OCI-LY7 (cell line): ENCODE measurements around the gene KHDRBS2. TPM values are rescaled to one million over a fixed set of nuclear protein-coding genes. Genes with fewer than 3 reads are reported as not detected.
A peak's percentile ranks its signal among the peaks of the same experiment; 100 is the strongest.

Experiments used
- BruUV-seq: library from RNA; stranded (reverse); fragments of 400-500 nt; replicated peaks from 2 replicates; lab custom pipeline; 2021; lab: Mats Ljungman, UMichigan
- CTCF ChIA-PET: fragments of 300-600 bp; sonication (Branson Sonifier 250); formaldehyde crosslinking; loops from one replicate; lab custom pipeline; 2022; ENCODE audit warnings: antibody characterized with exemption; ENCODE audit not compliant: unreplicated experiment; lab: Charles Lee
- POLR2A ChIA-PET: fragments of 300-600 bp; sonication (Branson Sonifier 250); formaldehyde crosslinking; loops from one replicate; lab custom pipeline; 2022; ENCODE audit warnings: antibody characterized with exemption; lab: Charles Lee
- DNase-seq: peaks from one replicate; pipeline ENCODE4 v3.0.0-alpha.2; 2015; ENCODE audit warnings: low spot score
- H2AFZ ChIP-seq: fragments of 200-600 bp; sonication (generic), shearing (Covaris generic); 2 replicates; pipeline ENCODE4 v1.6.1; 2014; ENCODE audit warnings: mild to moderate bottlenecking, antibody characterized with exemption, low read length, moderate library complexity
- H3K27ac ChIP-seq: fragments of 200-600 bp; sonication (generic); 2 replicates; pipeline ENCODE4 v1.5.1; 2014; ENCODE audit warnings: mixed run types, low read depth, mild to moderate bottlenecking, moderate library complexity, low read length, inconsistent platforms; ENCODE audit not compliant: poor library complexity, severe bottlenecking
- H3K36me3 ChIP-seq: fragments of 200-600 bp; sonication (generic); 2 replicates; pipeline ENCODE4 v1.6.1; 2014; ENCODE audit warnings: mild to moderate bottlenecking, antibody characterized with exemption, low read length, moderate library complexity, mixed read lengths; ENCODE audit not compliant: insufficient read depth
- H3K4me1 ChIP-seq: fragments of 200-600 bp; sonication (generic); 2 replicates; pipeline ENCODE4 v1.5.1; 2014; ENCODE audit warnings: mild to moderate bottlenecking, low read length; ENCODE audit not compliant: insufficient read depth, poor library complexity, severe bottlenecking
- H3K4me2 ChIP-seq: fragments of 200-600 bp; sonication (generic); 2 replicates; pipeline ENCODE4 v1.6.1; 2014; ENCODE audit warnings: mild to moderate bottlenecking, low read length
- H3K4me3 ChIP-seq: fragments of 200-600 bp; sonication (generic); 2 replicates; pipeline ENCODE4 v1.5.1; 2014; ENCODE audit warnings: mild to moderate bottlenecking, low read depth, low read length; ENCODE audit not compliant: poor library complexity, severe bottlenecking
- H3K79me2 ChIP-seq: fragments of 200-600 bp; sonication (generic); 2 replicates; pipeline ENCODE4 v1.6.1; 2016; ENCODE audit warnings: low read depth, mild to moderate bottlenecking, low read length, moderate library complexity, mixed read lengths; ENCODE audit not compliant: insufficient read depth
- H3K9me2 ChIP-seq: fragments of 200-600 bp; sonication (generic); 2 replicates; pipeline ENCODE4 v1.6.1; 2016; ENCODE audit warnings: mild to moderate bottlenecking, low read length, mixed read lengths; ENCODE audit not compliant: insufficient read depth
- H3K9me3 ChIP-seq: fragments of 200-600 bp; sonication (generic); 2 replicates; pipeline ENCODE4 v1.6.1; 2014; ENCODE audit warnings: mild to moderate bottlenecking, mixed run types, low read length, mixed read lengths
- H4K20me1 ChIP-seq: fragments of 200-600 bp; sonication (generic); 2 replicates; pipeline ENCODE4 v1.6.1; 2014; ENCODE audit warnings: mild to moderate bottlenecking, antibody characterized with exemption, low read length, moderate library complexity, mixed read lengths; ENCODE audit not compliant: insufficient read depth
- EZH2phosphoT487 ChIP-seq: fragments of 200-600 bp; sonication (generic); IDR thresholded peaks from 2 replicates; pipeline ENCODE4 v1.6.1; 2018; ENCODE audit warnings: low read depth, borderline replicate concordance, mild to moderate bottlenecking, mixed run types, antibody characterized with exemption, low read length, moderate library complexity, mixed read lengths
- intact Hi-C: fragments of 100-400 bp; cut with micrococcal nuclease; formaldehyde crosslinking; loops from one replicate; pipeline ENCODE4 v1.10.0; 2022; ENCODE audit not compliant: unreplicated experiment
- total RNA-seq, 2 experiments: library from RNA; depleted of rRNA in 1 of 2; stranded (reverse); fragments of >200 nt in 1 of 2; shearing (Covaris generic) in 1 of 2; gene quantifications; 2 replicates each; pipeline ENCODE4 v1.2.3, GENCODE V29; 2014 to 2022
- TF ChIP-seq, protein P1 (sequence below): fragments of 200-600 bp; sonication (generic); conservative IDR thresholded peaks from 2 replicates; pipeline ENCODE4 v1.5.1; 2014; ENCODE audit warnings: mild to moderate bottlenecking, antibody characterized with exemption, low read length, moderate library complexity, mixed read lengths

Gene KHDRBS2
- total RNA-seq, 2 experiments from 2014 or later, result 1.7 to 7.6 TPM

DNA sequence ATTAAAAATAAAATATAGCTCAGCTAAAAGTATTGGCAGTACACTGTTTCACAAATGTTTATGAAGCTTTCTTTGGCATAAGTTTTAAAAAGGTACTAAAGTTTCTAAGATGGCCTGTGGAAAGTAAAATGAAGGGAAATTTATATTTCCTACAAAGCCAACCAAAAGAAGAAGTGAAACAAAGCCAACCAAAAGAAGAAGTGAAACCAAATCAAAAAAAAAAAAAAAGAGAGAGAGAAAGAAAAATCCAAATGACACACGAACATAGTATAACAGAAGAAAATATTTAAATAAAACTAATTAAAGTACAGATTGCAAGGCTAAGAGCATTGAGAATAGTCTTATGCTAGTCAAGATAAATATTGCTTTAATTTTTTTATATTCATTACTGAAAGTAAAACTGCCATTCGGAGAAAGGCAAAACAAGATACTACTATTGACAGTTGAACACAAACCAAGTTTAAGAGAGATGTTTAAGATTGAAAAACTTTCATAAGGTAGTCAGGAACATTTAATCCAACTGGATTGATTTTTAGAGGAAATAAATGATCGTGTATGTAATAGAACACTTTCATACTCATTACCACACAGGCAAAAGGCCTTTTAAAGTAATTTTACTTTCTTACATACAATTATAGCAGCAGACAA lies 12.8 kb upstream of the KHDRBS2 start:
- Histone ChIP-seq H3K4me2 (peak overlapping the region; percentile 61), H3K4me1 (peaks cover 34% of the 10 kb centered on the region), H3K9me3 (peaks cover 24% of the 10 kb centered on the region; the same call in 1 of the 2 replicates), H2AFZ (peak overlapping the region; percentile 80; the same call in 1 of the 2 replicates), H3K79me2 (no peaks in the 10 kb centered on the region), H4K20me1 (no peaks in the 10 kb centered on the region), H3K9me2 (no peaks in the 10 kb centered on the region), H3K36me3 (no peaks in the 10 kb centered on the region), H3K4me3 (peak overlapping the region; percentile 36), H3K27ac (peak overlapping the region; percentile 70)
- no TSS peak for BruUV-seq
- ChIA-PET POLR2A (interaction anchor here (0.7 to 3.1 kb wide), 11 partner anchors 10 to 988 kb away, joined by 3 to 17 read pairs (median 4); partner anchors contain the start of gene KHDRBS2), CTCF (interaction anchor here (0.6 to 1.1 kb wide), 2 partner anchors 13 to 92 kb away, joined by 3 read pairs; partner anchors contain the start of gene KHDRBS2)
- peak; percentile 74 for DNase-seq
- TF ChIP-seq EZH2phosphoT487, result no peak
- TF ChIP-seq, protein P1, sequence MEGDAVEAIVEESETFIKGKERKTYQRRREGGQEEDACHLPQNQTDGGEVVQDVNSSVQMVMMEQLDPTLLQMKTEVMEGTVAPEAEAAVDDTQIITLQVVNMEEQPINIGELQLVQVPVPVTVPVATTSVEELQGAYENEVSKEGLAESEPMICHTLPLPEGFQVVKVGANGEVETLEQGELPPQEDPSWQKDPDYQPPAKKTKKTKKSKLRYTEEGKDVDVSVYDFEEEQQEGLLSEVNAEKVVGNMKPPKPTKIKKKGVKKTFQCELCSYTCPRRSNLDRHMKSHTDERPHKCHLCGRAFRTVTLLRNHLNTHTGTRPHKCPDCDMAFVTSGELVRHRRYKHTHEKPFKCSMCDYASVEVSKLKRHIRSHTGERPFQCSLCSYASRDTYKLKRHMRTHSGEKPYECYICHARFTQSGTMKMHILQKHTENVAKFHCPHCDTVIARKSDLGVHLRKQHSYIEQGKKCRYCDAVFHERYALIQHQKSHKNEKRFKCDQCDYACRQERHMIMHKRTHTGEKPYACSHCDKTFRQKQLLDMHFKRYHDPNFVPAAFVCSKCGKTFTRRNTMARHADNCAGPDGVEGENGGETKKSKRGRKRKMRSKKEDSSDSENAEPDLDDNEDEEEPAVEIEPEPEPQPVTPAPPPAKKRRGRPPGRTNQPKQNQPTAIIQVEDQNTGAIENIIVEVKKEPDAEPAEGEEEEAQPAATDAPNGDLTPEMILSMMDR, result no peak
- intact Hi-C loops, result loop anchor here (1.0 to 5.0 kb wide), 2 partner anchors 92 to 218 kb away; no protein-coding TSS in a partner anchor

GRCh38 chr6:62296541-62296940 lies 10.5 kb upstream of the KHDRBS2 start:
- H3K9me3 ChIP-seq, result peaks cover 24% of the 10 kb centered on the region; the same call in 1 of the 2 replicates
- H3K4me1 ChIP-seq, result peaks cover 34% of the 10 kb centered on the region
- H3K4me3 ChIP-seq, result no peak overlapping the region
- intact Hi-C loops, result loop anchor here (5.0 kb wide), 1 partner anchor 221 kb away; no protein-coding TSS in a partner anchor
- no TSS peak for BruUV-seq
- H3K4me2 ChIP-seq, result no peak overlapping the region
- ChIA-PET CTCF (no interaction called here), POLR2A (interaction anchor here (1.0 to 3.1 kb wide), 3 partner anchors 11 to 125 kb away, joined by 3 to 16 read pairs (median 4); partner anchors contain the start of gene KHDRBS2)
- H4K20me1 ChIP-seq, result no peaks in the 10 kb centered on the region
- no peaks in the 10 kb centered on the region for H3K36me3 ChIP-seq
- no peak for DNase-seq
- no peaks in the 10 kb centered on the region for H3K9me2 ChIP-seq
- H2AFZ ChIP-seq, result no peak overlapping the region
- no peaks in the 10 kb centered on the region for H3K79me2 ChIP-seq
- no peak overlapping the region for H3K27ac ChIP-seq
- TF ChIP-seq, protein P1, result no peak
- TF ChIP-seq EZH2phosphoT487, result no peak

- no peaks in the 10 kb centered on the region for H4K20me1 ChIP-seq
- no peak for TF ChIP-seq EZH2phosphoT487
- TF ChIP-seq, protein P1, result no peak
- intact Hi-C loops, result no loop called here
- no TSS peak for BruUV-seq
- no peaks in the 10 kb centered on the region for H3K9me2 ChIP-seq
- H2AFZ ChIP-seq, result no peak overlapping the region
- DNase-seq, result no peak
- H3K79me2 ChIP-seq, result no peaks in the 10 kb centered on the region
- CTCF ChIA-PET, result no interaction called here
- no peak overlapping the region for H3K27ac ChIP-seq
- no peak overlapping the region for H3K4me3 ChIP-seq
- no peaks in the 10 kb centered on the region for H3K36me3 ChIP-seq
- H3K9me3 ChIP-seq, result no peaks in the 10 kb centered on the region
- POLR2A ChIA-PET, result interaction anchor here (0.6 kb wide), 1 partner anchor 10 kb away, joined by 6 read pairs; no protein-coding TSS in a partner anchor
- no peak overlapping the region for H3K4me2 ChIP-seq
- H3K4me1 ChIP-seq, result peaks cover 10% of the 10 kb centered on the region
Measured at GRCh38 chr6:62288974-62289373, 2.9 kb upstream of the KHDRBS2 start.
